Sciatic nerve (tissue), 2 donors: ENCODE measurements around the gene IGSF8. TPM values are rescaled to one million over a fixed set of nuclear protein-coding genes. Genes with fewer than 3 reads are reported as not detected.
"Not testable (repeated sequence)": the region's sequence is repeated elsewhere in the genome, so short reads cannot be mapped to it uniquely, and the experiment has no call there.

Experiments
- ATAC-seq: fragments of 200-7000 bp; cut with Tn5 transposase; one replicate; pipeline ENCODE4 v1.9.1; 2020; ENCODE audit warnings: mild to moderate bottlenecking, moderate library complexity
- DNase-seq: peaks from one replicate; pipeline ENCODE4 v3.0.0-alpha.2; 2020; ENCODE audit warnings: low spot score
- intact Hi-C: fragments of 100-400 bp; cut with DNase I; formaldehyde crosslinking; loops from one replicate; pipeline ENCODE4 v1.14.2; 2022
- total RNA-seq: library from RNA; stranded (reverse); fragmentation: NEBNext Ultra II Directional; extraction: Animal tissue kit (Norgen Biotek cat#: 25700); gene quantifications from one replicate; pipeline ENCODE4 v1.2.1, GENCODE V29; 2021
- donor health status: DM: no; HTN: no; CAD: no.
- donor health status: DM: no; HTN: no; CAD: no.

Gene IGSF8
- total RNA-seq, 1 donor from 2014 or later: 54.9 TPM

- no peak for DNase-seq
- no peak for ATAC-seq
- intact Hi-C loops: no loop called here
Observed at GRCh38 chr1:160129046-160129445, 30.6 kb upstream of the IGSF8 start.

- intact Hi-C loops: no loop called here
- DNase-seq (no peak), ATAC-seq (no peak)
Observed at GRCh38 chr1:160128636-160129035, 30.2 kb upstream of the IGSF8 start.

GRCh38 chr1:160127865-160128523 lies 29.6 kb upstream of the IGSF8 start:
- intact Hi-C loops: no loop called here
- no peak for DNase-seq
- ATAC-seq: no peak

- DNase-seq: no peak
- intact Hi-C loops: no loop called here
- ATAC-seq: no peak
Observed at GRCh38 chr1:160127381-160127780, 29.0 kb upstream of the IGSF8 start.

GRCh38 chr1:160126342-160126741 lies 27.9 kb upstream of the IGSF8 start:
- DNase-seq, ATAC-seq, intact Hi-C loops: not testable (repeated sequence)

GRCh38 chr1:160125746-160126145 lies 27.3 kb upstream of the IGSF8 start:
- intact Hi-C loops: no loop called here
- peak; percentile 38 for ATAC-seq

GRCh38 chr1:160124705-160125478 lies 26.5 kb upstream of the IGSF8 start:
- ATAC-seq: peak; percentile 31
- intact Hi-C loops: no loop called here
- no peak for DNase-seq

More at GRCh38 chr1:160125746-160126145, 27.3 kb upstream of the IGSF8 start:
- DNase-seq: no peak

- intact Hi-C loops: no loop called here
- ATAC-seq: no peak
- no peak for DNase-seq
Observed at GRCh38 chr1:160123726-160124125, 25.3 kb upstream of the IGSF8 start.

GRCh38 chr1:160122978-160123495 lies 24.6 kb upstream of the IGSF8 start:
- ATAC-seq (no peak), DNase-seq (no peak)
- intact Hi-C loops: no loop called here

GRCh38 chr1:160121388-160121787 lies 23.0 kb upstream of the IGSF8 start:
- DNase-seq (no peak), ATAC-seq (no peak)
- intact Hi-C loops: no loop called here

- ATAC-seq (no peak), DNase-seq (no peak)
- intact Hi-C loops: no loop called here
Observed at GRCh38 chr1:160120797-160121196, 22.4 kb upstream of the IGSF8 start.

GRCh38 chr1:160118928-160119327 lies 20.5 kb upstream of the IGSF8 start:
- ATAC-seq: no peak
- DNase-seq: no peak
- intact Hi-C loops: no loop called here

- peak; percentile 81 for ATAC-seq
- intact Hi-C loops: no loop called here
- peak; percentile 77 for DNase-seq
Observed at GRCh38 chr1:160117709-160118183, 19.3 kb upstream of the IGSF8 start.

GRCh38 chr1:160117300-160117699 lies 18.9 kb upstream of the IGSF8 start:
- ATAC-seq (peak; percentile 4), DNase-seq (no peak)
- intact Hi-C loops: no loop called here

- intact Hi-C loops: no loop called here
- DNase-seq (no peak), ATAC-seq (peak; percentile 0)
Observed at GRCh38 chr1:160116283-160117147, 18.1 kb upstream of the IGSF8 start.

- ATAC-seq (peak; percentile 43), DNase-seq (peak; percentile 74)
- intact Hi-C loops: no loop called here
Observed at GRCh38 chr1:160115545-160116282, 17.3 kb upstream of the IGSF8 start, which contains the start of gene ATP1A2. ATP1A2 (plus strand) TSS chr1:160115759; CDS start chr1:160115862, 103 bp downstream.

- ATAC-seq (no peak), DNase-seq (no peak)
- intact Hi-C loops: no loop called here
Observed at GRCh38 chr1:160114085-160114484, 15.7 kb upstream of the IGSF8 start.

- intact Hi-C loops: no loop called here
- DNase-seq (no peak), ATAC-seq (no peak)
Observed at GRCh38 chr1:160113407-160113806, 15.0 kb upstream of the IGSF8 start.
